Gastroesophageal sphincter (tissue), 4 donors: Measurements from ENCODE around the gene MACROD2. TPM values are rescaled to one million over a fixed set of nuclear protein-coding genes. Genes with fewer than 3 reads are reported as not detected.

ENCODE experiments used
- ATAC-seq: fragments of 150-250 bp; one replicate; pipeline ENCODE4 v1.9.1; 2016; ENCODE audit warnings: mild to moderate bottlenecking, moderate library complexity
- H3K27ac ChIP-seq, 4 donors: fragments of 200-600 bp; sonication (generic) in 3 of 4; 1 replicate in 3 of 4; 2 replicates in 1 of 4; pipeline ENCODE4 v1.5.1; 2016 to 2019
- H3K27me3 ChIP-seq: fragments of 200-600 bp; sonication (generic); one replicate; pipeline ENCODE4 v1.5.1; 2019
- H3K36me3 ChIP-seq, 2 donors: fragments of 200-600 bp; sonication (generic); one replicate each; pipeline ENCODE4 v1.5.1; 2019; ENCODE audit warnings: control low read depth in 1 of 2
- H3K4me1 ChIP-seq, 3 donors: fragments of 200-600 bp; sonication (generic); 1 replicate in 2 of 3; 2 replicates in 1 of 3; pipeline ENCODE4 v1.5.1; 2016 to 2019; ENCODE audit warnings: control low read depth in 2 of 3
- H3K4me3 ChIP-seq, 2 donors: fragments of 200-600 bp; sonication (generic); one replicate each; pipeline ENCODE4 v1.5.1; 2019; ENCODE audit warnings: mild to moderate bottlenecking in 1 of 2, moderate library complexity in 1 of 2
- H3K9me3 ChIP-seq, 3 donors: fragments of 200-600 bp; sonication (generic); one replicate each; pipeline ENCODE4 v1.5.1; 2017 to 2019; ENCODE audit warnings: control low read depth in 2 of 3
- CTCF ChIP-seq, 4 experiments: fragments of 200-600 bp in 2 of 4; fragments of 450-650 bp in 2 of 4; sonication (generic) in 1 of 4; IDR thresholded peaks; one replicate each; pipeline ENCODE4 v1.5.1; 2017 to 2019; ENCODE audit warnings: antibody characterized with exemption in 4 of 4, mild to moderate bottlenecking in 2 of 4, moderate library complexity in 2 of 4
- EP300 ChIP-seq: sonication (generic); formaldehyde crosslinking; IDR thresholded peaks from one replicate; pipeline ENCODE4 v1.6.1; 2017; ENCODE audit warnings: antibody characterized with exemption, mild to moderate bottlenecking
- POLR2A ChIP-seq, 2 donors: fragments of 450-650 bp; IDR thresholded peaks; one replicate each; pipeline ENCODE4 v1.6.1; 2017; ENCODE audit warnings: antibody characterized with exemption in 2 of 2, mild to moderate bottlenecking in 2 of 2, moderate library complexity in 1 of 2
- POLR2AphosphoS5 ChIP-seq: sonication (generic); formaldehyde crosslinking; IDR thresholded peaks from one replicate; pipeline ENCODE4 v1.6.1; 2017; ENCODE audit warnings: antibody characterized with exemption
- WGBS, 2 donors: methylation state at CpG; one replicate each; pipeline ENCODE4 v1.1.5; 2018; ENCODE audit warnings: low coverage in 1 of 2; 5-methylcytosine and 5-hydroxymethylcytosine counted together
- total RNA-seq, 4 donors: library from RNA; depleted of rRNA; stranded (reverse); fragments of >200 nt; gene quantifications; one replicate each; pipeline ENCODE4 v1.1.0, GENCODE V29; 2016

The MACROD2 gene
- total RNA-seq, 4 donors from 2014 or later, result 4.0 to 12.1 (median 7.4) TPM

- Histone ChIP-seq H3K27me3 (no peaks in the 10 kb centered on the region), H3K9me3 (no peaks in the 10 kb centered on the region), H3K36me3 (no peaks in the 10 kb centered on the region), H3K4me1 (peaks cover 0 to 1% (median 0%) of the 10 kb centered on the region in 3 donors), H3K4me3 (no peak overlapping the region), H3K27ac (no peak overlapping the region)
- ATAC-seq, result no peak
- 89 to 93% methylated on average over 2 of the region's 2 CpGs for WGBS, 2 donors
- TF ChIP-seq POLR2AphosphoS5 (no peak), CTCF (IDR thresholded peaks at IDR 0.05) (no peak), POLR2A (IDR thresholded peaks at IDR 0.05) (no peak), EP300 (no peak)
Observed at GRCh38 chr20:14855171-14855570, 859.9 kb downstream of the MACROD2 start.

- TF ChIP-seq EP300, result no peak
- no peak overlapping the region for H3K4me3 ChIP-seq
- peaks cover 0 to 5% (median 0%) of the 10 kb centered on the region in 3 donors for H3K4me1 ChIP-seq
- H3K9me3 ChIP-seq, result no peaks in the 10 kb centered on the region
- no peaks in the 10 kb centered on the region for H3K27me3 ChIP-seq
- H3K36me3 ChIP-seq, result no peaks in the 10 kb centered on the region
- no peak overlapping the region for H3K27ac ChIP-seq
- no peak for ATAC-seq
Observed at GRCh38 chr20:14859627-14860026, 864.3 kb downstream of the MACROD2 start.

GRCh38 chr20:14860410-14860814 is 865.1 kb downstream of the MACROD2 start:
- Histone ChIP-seq H3K27me3 (no peaks in the 10 kb centered on the region), H3K27ac (no peak overlapping the region), H3K4me1 (peaks cover 0 to 5% (median 0%) of the 10 kb centered on the region in 3 donors), H3K4me3 (no peak overlapping the region), H3K36me3 (no peaks in the 10 kb centered on the region), H3K9me3 (no peaks in the 10 kb centered on the region)
- ATAC-seq, result no peak
- WGBS, 2 donors, result 17 to 54% methylated on average over 2 to 4 of the region's 4 CpGs
- TF ChIP-seq EP300, result no peak

- Histone ChIP-seq H3K36me3 (no peaks in the 10 kb centered on the region), H3K4me1 (peaks cover 0 to 5% (median 0%) of the 10 kb centered on the region in 3 donors), H3K9me3 (no peaks in the 10 kb centered on the region), H3K27ac (no peak overlapping the region), H3K4me3 (no peak overlapping the region), H3K27me3 (no peaks in the 10 kb centered on the region)
- TF ChIP-seq CTCF (IDR thresholded peaks at IDR 0.05) (no peak), EP300 (no peak), POLR2A (IDR thresholded peaks at IDR 0.05) (no peak), POLR2AphosphoS5 (no peak)
- 90 to 100% methylated on average over 1 to 4 of the region's 4 CpGs for WGBS, 2 donors
- ATAC-seq, result no peak
Observed at GRCh38 chr20:14861028-14861699, 865.8 kb downstream of the MACROD2 start.

- no peak for ATAC-seq
Observed at GRCh38 chr20:14865169-14865568, 869.9 kb downstream of the MACROD2 start.

More at GRCh38 chr20:14865169-14865568, 869.9 kb downstream of the MACROD2 start:
- H3K27me3 ChIP-seq, result no peaks in the 10 kb centered on the region
- H3K4me1 ChIP-seq, result peaks cover 0 to 4% (median 0%) of the 10 kb centered on the region in 3 donors
- H3K9me3 ChIP-seq, result no peaks in the 10 kb centered on the region
- TF ChIP-seq CTCF (IDR thresholded peaks at IDR 0.05), result no peak
- no peak for TF ChIP-seq POLR2A (IDR thresholded peaks at IDR 0.05)
- TF ChIP-seq POLR2AphosphoS5, result no peak
- no peak for TF ChIP-seq EP300
- H3K27ac ChIP-seq, result no peak overlapping the region
- WGBS, 2 donors, result 33 to 40% methylated on average over 2 of the region's 3 CpGs
- H3K4me3 ChIP-seq, result no peak overlapping the region
- no peaks in the 10 kb centered on the region for H3K36me3 ChIP-seq
